H9 (cell line): ENCODE measurements around the gene GPR32. TPM values are rescaled to one million over a fixed set of nuclear protein-coding genes. Genes with fewer than 3 reads are reported as not detected.

ENCODE experiments used
- DNase-seq: peaks from one replicate; pipeline ENCODE4 v3.0.0-alpha.2; 2017
- H2AFZ ChIP-seq: one replicate; pipeline ENCODE4 v1.6.1; 2013; ENCODE audit warnings: mild to moderate bottlenecking, low read length, control low read depth, moderate library complexity
- H2AK5ac ChIP-seq: 2 replicates; pipeline ENCODE4 v1.6.1; 2013; ENCODE audit warnings: low read length, control low read depth, mixed read lengths; ENCODE audit not compliant: insufficient read length
- H2BK120ac ChIP-seq: one replicate; pipeline ENCODE4 v1.6.1; 2013; ENCODE audit warnings: low read depth, mild to moderate bottlenecking, low read length, control low read depth, inconsistent platforms; ENCODE audit not compliant: poor library complexity, severe bottlenecking
- H2BK12ac ChIP-seq: 2 replicates; pipeline ENCODE4 v1.6.1; 2013; ENCODE audit warnings: low read length, control low read depth, mixed read lengths, low read depth; ENCODE audit not compliant: insufficient read length
- H2BK15ac ChIP-seq: 2 replicates; pipeline ENCODE4 v1.6.1; 2013; ENCODE audit warnings: low read depth, low read length, control low read depth
- H2BK20ac ChIP-seq: one replicate; pipeline ENCODE4 v1.6.1; 2013; ENCODE audit warnings: low read depth, mild to moderate bottlenecking, low read length, control low read depth, inconsistent platforms; ENCODE audit not compliant: poor library complexity, severe bottlenecking
- H2BK5ac ChIP-seq: 2 replicates; pipeline ENCODE4 v1.6.1; 2013; ENCODE audit warnings: low read length, control low read depth, mixed read lengths; ENCODE audit not compliant: insufficient read length
- H3K14ac ChIP-seq: 2 replicates; pipeline ENCODE4 v1.6.1; 2013; ENCODE audit warnings: low read length, control low read depth; ENCODE audit not compliant: insufficient read depth
- H3K18ac ChIP-seq: 2 replicates; pipeline ENCODE4 v1.6.1; 2013; ENCODE audit warnings: low read depth, mild to moderate bottlenecking, mixed read lengths, low read length, control low read depth; ENCODE audit not compliant: insufficient read length
- H3K23ac ChIP-seq: 2 replicates; pipeline ENCODE4 v1.6.1; 2013; ENCODE audit warnings: low read length, control low read depth, mixed read lengths, low read depth; ENCODE audit not compliant: insufficient read length
- H3K23me2 ChIP-seq: 2 replicates; pipeline ENCODE4 v1.6.1; 2013; ENCODE audit warnings: low read depth, mild to moderate bottlenecking, mixed read lengths, low read length, control low read depth; ENCODE audit not compliant: insufficient read length, poor library complexity, severe bottlenecking
- H3K27ac ChIP-seq: 2 replicates; pipeline ENCODE4 v1.5.1; 2013; ENCODE audit warnings: low read length, control low read depth, mixed read lengths, low read depth; ENCODE audit not compliant: insufficient read length
- H3K27me3 ChIP-seq: 2 replicates; pipeline ENCODE4 v1.6.1; 2013; ENCODE audit warnings: low read length, control low read depth, inconsistent platforms; ENCODE audit not compliant: insufficient read depth
- H3K4ac ChIP-seq: 2 replicates; pipeline ENCODE4 v1.6.1; 2013; ENCODE audit warnings: low read depth, mild to moderate bottlenecking, control low read depth, inconsistent platforms, low read length, moderate library complexity
- H3K4me1 ChIP-seq: 2 replicates; pipeline ENCODE4 v1.6.1; 2013; ENCODE audit warnings: low read length, control low read depth, inconsistent platforms; ENCODE audit not compliant: insufficient read depth
- H3K4me2 ChIP-seq: 2 replicates; pipeline ENCODE4 v1.6.1; 2013; ENCODE audit warnings: low read length, control low read depth, mixed read lengths; ENCODE audit not compliant: insufficient read length, insufficient read depth
- H3K56ac ChIP-seq: 2 replicates; pipeline ENCODE4 v1.6.1; 2013; ENCODE audit warnings: low read depth, mild to moderate bottlenecking, mixed read lengths, low read length, control low read depth; ENCODE audit not compliant: insufficient read length
- H3K79me1 ChIP-seq: 2 replicates; pipeline ENCODE4 v1.6.1; 2013; ENCODE audit warnings: low read depth, mild to moderate bottlenecking, moderate library complexity, low read length, control low read depth, inconsistent platforms; ENCODE audit not compliant: insufficient read depth, poor library complexity, severe bottlenecking
- H3K79me2 ChIP-seq: 2 replicates; pipeline ENCODE4 v1.6.1; 2013; ENCODE audit warnings: low read length, control low read depth, inconsistent platforms; ENCODE audit not compliant: insufficient read depth
- H3K9ac ChIP-seq: 2 replicates; pipeline ENCODE4 v1.6.1; 2013; ENCODE audit warnings: low read length, control low read depth, mixed read lengths; ENCODE audit not compliant: insufficient read length; ENCODE audit errors: extremely low read depth
- H3K9me3 ChIP-seq: one replicate; pipeline ENCODE4 v1.6.1; 2013; ENCODE audit warnings: low read depth, low read length, inconsistent platforms; ENCODE audit not compliant: control insufficient read depth
- H3T11ph ChIP-seq: one replicate; pipeline ENCODE4 v1.6.1; 2013; ENCODE audit warnings: mild to moderate bottlenecking, low read length, control low read depth, inconsistent platforms
- H4K20me1 ChIP-seq: one replicate; pipeline ENCODE4 v1.6.1; 2013; ENCODE audit not compliant: control insufficient read depth, insufficient read length, insufficient read depth
- H4K5ac ChIP-seq: 2 replicates; pipeline ENCODE4 v1.6.1; 2013; ENCODE audit warnings: low read depth, mild to moderate bottlenecking, mixed read lengths, low read length, control low read depth; ENCODE audit not compliant: insufficient read length
- H4K8ac ChIP-seq: replicated peaks from 2 replicates; pipeline ENCODE4 v1.6.1; 2013; ENCODE audit warnings: low read length, control low read depth, mixed read lengths, low read depth; ENCODE audit not compliant: insufficient read length
- H4K91ac ChIP-seq: 2 replicates; pipeline ENCODE4 v1.6.1; 2013; ENCODE audit warnings: low read depth, mild to moderate bottlenecking, moderate library complexity, mixed read lengths, low read length, control low read depth; ENCODE audit not compliant: insufficient read length
- H3K27ac Mint-ChIP-seq, 3 experiments: 2 replicates in 2 of 3; 3 replicates in 1 of 3; pipeline ENCODE4 v1.8.0; 2020 to 2021; ENCODE audit warnings: mixed read lengths in 3 of 3, mild to moderate bottlenecking in 1 of 3, moderate library complexity in 1 of 3
- H3K27me3 Mint-ChIP-seq: 2 replicates; pipeline ENCODE4 v1.8.0; 2021; ENCODE audit warnings: low read depth, mild to moderate bottlenecking, moderate library complexity, mixed read lengths
- H3K36me3 Mint-ChIP-seq, 3 experiments: 2 replicates in 2 of 3; 3 replicates in 1 of 3; pipeline ENCODE4 v1.8.0; 2020 to 2021; ENCODE audit warnings: low read depth in 3 of 3, mixed read lengths in 3 of 3; ENCODE audit not compliant: insufficient read depth in 1 of 3
- H3K4me1 Mint-ChIP-seq, 2 experiments: 2 replicates each; pipeline ENCODE4 v1.8.0; 2020; ENCODE audit warnings: mixed read lengths in 2 of 2
- H3K4me3 Mint-ChIP-seq, 2 experiments: 2 replicates in 1 of 2; 3 replicates in 1 of 2; pipeline ENCODE4 v1.8.0; 2020 to 2021; ENCODE audit warnings: mild to moderate bottlenecking in 2 of 2, mixed read lengths in 2 of 2, moderate library complexity in 1 of 2
- H3K9me3 Mint-ChIP-seq, 2 experiments: 2 replicates in 1 of 2; 3 replicates in 1 of 2; pipeline ENCODE4 v1.8.0; 2020; ENCODE audit warnings: mild to moderate bottlenecking in 2 of 2, mixed read lengths in 2 of 2, moderate library complexity in 1 of 2
- CTCF ChIP-seq: fragments of 200-600 bp; sonication (generic); conservative IDR thresholded peaks from 3 replicates; pipeline ENCODE4 v1.8.0; 2021; ENCODE audit warnings: antibody characterized with exemption, mild to moderate bottlenecking
- WGBS: extraction: QIAGEN DNeasy Blood & Tissue Kit; methylation state at CpG from one replicate; pipeline ENCODE4 v1.1.7; 2013; ENCODE audit warnings: missing lambda C conversion rate, low lambda C conversion rate, mixed read lengths; ENCODE audit not compliant: insufficient read length; ENCODE audit errors: extremely low coverage; 5-methylcytosine and 5-hydroxymethylcytosine counted together
- total RNA-seq: library from RNA; stranded (reverse); gene quantifications from 2 replicates; pipeline ENCODE4 v1.2.1, GENCODE V29; 2021

Gene GPR32
- total RNA-seq, 1 experiment from 2014 or later = not detected

DNA sequence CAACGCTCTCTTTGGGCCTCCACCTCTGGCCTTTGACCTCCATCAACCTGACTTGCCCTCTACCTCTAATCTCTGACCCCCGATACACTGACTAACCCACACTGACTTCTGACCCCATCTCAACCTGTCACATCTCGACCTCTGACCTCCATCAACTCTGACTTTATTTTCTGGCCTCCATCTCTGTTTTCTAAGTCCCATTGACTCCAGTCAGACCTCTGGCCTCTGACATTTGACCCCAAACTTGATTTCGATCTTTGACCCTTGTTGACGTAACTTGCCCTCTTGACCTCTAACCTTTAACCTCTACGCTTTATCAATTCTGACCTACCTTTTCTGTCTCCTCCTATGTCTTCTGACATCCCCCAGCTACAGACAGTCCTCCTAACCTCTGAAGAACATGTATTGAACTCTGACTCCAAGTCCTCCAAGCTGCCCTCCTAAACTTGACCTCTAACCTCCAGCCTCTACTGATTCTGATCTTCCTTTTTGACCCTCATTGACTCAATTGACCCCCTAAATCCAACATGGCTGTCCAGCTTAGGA is 20.7 kb downstream of the GPR32 start:
- no peak overlapping the region for H3K23ac ChIP-seq
- no peaks in the 10 kb centered on the region for H3K4me1 ChIP-seq
- no peak for DNase-seq
- H3K9me3 Mint-ChIP-seq = no peaks in the 10 kb centered on the region
- no peak overlapping the region for H2BK120ac ChIP-seq
- H3K4me2 ChIP-seq = no peak overlapping the region
- H3K27ac Mint-ChIP-seq = no peak overlapping the region
- peaks cover 28% of the 10 kb centered on the region for H3K27me3 Mint-ChIP-seq
- no peak overlapping the region for H3K18ac ChIP-seq
- no peaks in the 10 kb centered on the region for H4K20me1 ChIP-seq
- H3K79me1 ChIP-seq = no peaks in the 10 kb centered on the region
- no peaks in the 10 kb centered on the region for H3K27me3 ChIP-seq
- H4K5ac ChIP-seq = no peak overlapping the region
- no peak overlapping the region for H3K9ac ChIP-seq
- peaks cover 9 to 10% of the 10 kb centered on the region in 2 experiments for H3K4me1 Mint-ChIP-seq
- no peak overlapping the region for H3T11ph ChIP-seq
- no peak overlapping the region for H4K91ac ChIP-seq
- no peak overlapping the region for H2BK12ac ChIP-seq
- H3K79me2 ChIP-seq = no peaks in the 10 kb centered on the region
- no peak overlapping the region for H2BK15ac ChIP-seq
- H3K4me3 Mint-ChIP-seq = no peak overlapping the region
- no peak overlapping the region for H2AFZ ChIP-seq
- no CpG with 5 or more reads among the region's 6 CpGs for WGBS
- TF ChIP-seq CTCF = no peak
- no peak overlapping the region for H2AK5ac ChIP-seq
- no peaks in the 10 kb centered on the region for H3K9me3 ChIP-seq
- H2BK5ac ChIP-seq = no peak overlapping the region
- H3K36me3 Mint-ChIP-seq = peaks cover 0 to 11% (median 0%) of the 10 kb centered on the region in 3 experiments; a peak in 2 of 7 replicates
- H2BK20ac ChIP-seq = no peak overlapping the region
- no peak overlapping the region for H3K27ac ChIP-seq
- H4K8ac ChIP-seq = no peak overlapping the region
- no peak overlapping the region for H3K4ac ChIP-seq
- H3K56ac ChIP-seq = no peak overlapping the region
- no peaks in the 10 kb centered on the region for H3K23me2 ChIP-seq
- H3K14ac ChIP-seq = no peak overlapping the region
